Upper lobe of right lung (tissue), 1 donor: ENCODE data around the gene SH3GL1. TPM values are rescaled to one million over a fixed set of nuclear protein-coding genes. Genes with fewer than 3 reads are reported as not detected.

ENCODE experiments used
- ATAC-seq: fragments of 200-7000 bp; cut with Tn5 transposase; one replicate; pipeline ENCODE4 v1.9.1; 2020; ENCODE audit warnings: mild to moderate bottlenecking, moderate library complexity
- DNase-seq: peaks from one replicate; pipeline ENCODE4 v3.0.0-alpha.2; 2020
- H3K27ac ChIP-seq: fragments of 200-600 bp; one replicate; pipeline ENCODE4 v1.8.0; 2022
- H3K27me3 ChIP-seq: fragments of 200-600 bp; one replicate; pipeline ENCODE4 v1.8.0; 2022; ENCODE audit warnings: mild to moderate bottlenecking
- H3K36me3 ChIP-seq: fragments of 200-600 bp; one replicate; pipeline ENCODE4 v1.8.0; 2022
- H3K4me1 ChIP-seq: fragments of 200-600 bp; one replicate; pipeline ENCODE4 v1.8.0; 2022
- H3K4me3 ChIP-seq: fragments of 200-600 bp; one replicate; pipeline ENCODE4 v1.8.0; 2022; ENCODE audit warnings: mild to moderate bottlenecking
- H3K9me3 ChIP-seq: fragments of 200-600 bp; one replicate; pipeline ENCODE4 v1.8.0; 2022
- CTCF ChIP-seq: fragments of 200-600 bp; IDR thresholded peaks from one replicate; pipeline ENCODE4 v1.8.0; 2022; ENCODE audit warnings: antibody characterized with exemption
- intact Hi-C: fragments of 100-400 bp; cut with DNase I; formaldehyde crosslinking; loops from one replicate; pipeline ENCODE4 v1.11.0; 2022
- microRNA-seq: library from miRNA; unstranded; fragments of <30 nt; microRNA quantifications from one replicate; pipeline ENCODE4 v1.2.0, GENCODE V29; 2020; ENCODE audit warnings: borderline microRNAs expressed
- total RNA-seq: library from RNA; stranded (reverse); fragmentation: NEBNext Ultra II Directional; extraction: Animal tissue kit (Norgen Biotek cat#: 25700); gene quantifications from one replicate; pipeline ENCODE4 v1.2.1, GENCODE V29; 2021
- donor health status: DM: no; HTN: yes; CAD: no; lungs with severe emphysema.

Gene SH3GL1
- total RNA-seq, 1 donor from 2014 or later: 47.6 TPM

GRCh38 chr19:4318460-4318859 is 81.9 kb downstream of the SH3GL1 start:
- intact Hi-C loops: no loop called here
- Histone ChIP-seq H3K27ac (no peak overlapping the region), H3K4me3 (no peak overlapping the region), H3K27me3 (no peaks in the 10 kb centered on the region), H3K9me3 (no peaks in the 10 kb centered on the region), H3K4me1 (no peaks in the 10 kb centered on the region), H3K36me3 (no peaks in the 10 kb centered on the region)
- DNase-seq (no peak), ATAC-seq (no peak)
- no peak for TF ChIP-seq CTCF

- H3K4me1 ChIP-seq: no peaks in the 10 kb centered on the region
- intact Hi-C loops: no loop called here
- H3K9me3 ChIP-seq: no peaks in the 10 kb centered on the region
- H3K27me3 ChIP-seq: no peaks in the 10 kb centered on the region
- H3K27ac ChIP-seq: no peak overlapping the region
- H3K4me3 ChIP-seq: no peak overlapping the region
- ATAC-seq (no peak), DNase-seq (no peak)
- H3K36me3 ChIP-seq: no peaks in the 10 kb centered on the region
- TF ChIP-seq CTCF: no peak
These were observed 83.4 kb downstream of the SH3GL1 start for GRCh38 chr19:4316956-4317355.

GRCh38 chr19:4313847-4314490 is 86.4 kb downstream of the SH3GL1 start:
- H3K4me3 ChIP-seq: no peak overlapping the region
- H3K27ac ChIP-seq: no peak overlapping the region
- TF ChIP-seq CTCF: no peak
- no peaks in the 10 kb centered on the region for H3K27me3 ChIP-seq
- no peak for ATAC-seq
- intact Hi-C loops: no loop called here
- DNase-seq: no peak
- H3K4me1 ChIP-seq: no peaks in the 10 kb centered on the region
- H3K36me3 ChIP-seq: no peaks in the 10 kb centered on the region
- no peaks in the 10 kb centered on the region for H3K9me3 ChIP-seq

Small RNAs within 50 kb of the gene (microRNA-seq; reads per million reads assigned to microRNA genes)
- not detected for gene MIR4746

Other genes starting within 250 kb of the SH3GL1 start
- gene CREB3L3, start 246.9 kb downstream of the SH3GL1 start, total RNA-seq: not detected
- 20.3 TPM for gene SIRT6, start 218.0 kb downstream of the SH3GL1 start, total RNA-seq
- 2.3 TPM for gene ANKRD24, start 217.9 kb downstream of the SH3GL1 start, total RNA-seq
- 2.0 TPM for gene EBI3, start 171.0 kb downstream of the SH3GL1 start, total RNA-seq
- gene YJU2, start 153.5 kb downstream of the SH3GL1 start, total RNA-seq: 18.9 TPM
- not detected for gene SHD, start 121.3 kb downstream of the SH3GL1 start, total RNA-seq
- 2.7 TPM for gene TMIGD2, start 98.2 kb downstream of the SH3GL1 start, total RNA-seq
- 1.5 TPM for gene FSD1, start 95.9 kb downstream of the SH3GL1 start, total RNA-seq
- 16.1 TPM for gene STAP2, start 61.7 kb downstream of the SH3GL1 start, total RNA-seq
- 29.3 TPM for gene MPND, start 57.0 kb downstream of the SH3GL1 start, total RNA-seq
- 10.8 TPM for gene CHAF1A, start 2.1 kb upstream of the SH3GL1 start, total RNA-seq
- 113 TPM for gene UBXN6, start 57.2 kb upstream of the SH3GL1 start, total RNA-seq
- 30.6 TPM for gene HDGFL2, start 71.8 kb upstream of the SH3GL1 start, total RNA-seq
- 4.1 TPM for gene PLIN4, start 117.9 kb upstream of the SH3GL1 start, total RNA-seq
- gene PLIN5, start 134.7 kb upstream of the SH3GL1 start, total RNA-seq: 17.2 TPM
- 15.9 TPM for gene LRG1, start 139.5 kb upstream of the SH3GL1 start, total RNA-seq
- gene SEMA6B, start 159.1 kb upstream of the SH3GL1 start, total RNA-seq: 20.3 TPM
- 11.9 TPM for gene TNFAIP8L1, start 239.0 kb upstream of the SH3GL1 start, total RNA-seq